RWPE1 (cell line): Measurements from ENCODE around the gene GDF11.

Source experiments
- CTCF ChIA-PET: fragments of 350-600 bp; sonication (Branson Sonifier 250); formaldehyde crosslinking; extraction: SDS; loops from one replicate; lab custom pipeline; 2021; lab: Yijun Ruan, JAX
- POLR2A ChIA-PET: fragments of 400-600 bp; formaldehyde crosslinking; extraction: SDS; loops from one replicate; lab custom pipeline; 2020; ENCODE audit warnings: antibody characterized with exemption; ENCODE audit not compliant: low non-redundant PET; lab: Yijun Ruan, JAX
- DNase-seq: peaks from one replicate; pipeline ENCODE4 v3.0.0; 2012; ENCODE audit warnings: low spot score
- H3K27ac ChIP-seq: fragments of 450-650 bp; 2 replicates; pipeline ENCODE4 v1.5.1; 2017
- TF ChIP-seq, protein P1 (sequence below): fragments of 450-650 bp; conservative IDR thresholded peaks from 2 replicates; pipeline ENCODE4 v1.5.1; 2017; ENCODE audit warnings: low read depth, mild to moderate bottlenecking

The GDF11 gene

DNA sequence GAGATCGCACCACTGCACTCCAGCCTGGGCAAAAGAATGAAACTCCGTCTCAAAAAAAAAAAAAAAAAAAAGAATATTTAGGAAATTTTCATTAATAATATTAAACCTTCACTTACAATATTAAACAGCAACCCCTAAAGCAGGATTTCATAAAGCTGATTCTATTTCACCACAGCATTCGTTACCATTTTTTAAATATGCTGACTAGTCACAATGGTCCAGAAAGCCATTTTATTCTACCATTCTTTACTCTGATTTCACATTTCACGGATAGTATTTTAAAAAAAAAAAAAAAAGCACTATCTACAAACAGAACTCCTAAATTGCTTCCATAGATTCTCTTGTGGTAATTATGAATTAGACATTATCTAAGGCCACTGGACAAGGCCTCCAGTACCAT is 47.0 kb downstream of the GDF11 start:
- CTCF ChIA-PET = interaction anchor here (0.7 kb wide), 1 partner anchor 107 kb away, joined by 4 read pairs; no protein-coding TSS in a partner anchor
- no peak for DNase-seq
- TF ChIP-seq, protein P1, sequence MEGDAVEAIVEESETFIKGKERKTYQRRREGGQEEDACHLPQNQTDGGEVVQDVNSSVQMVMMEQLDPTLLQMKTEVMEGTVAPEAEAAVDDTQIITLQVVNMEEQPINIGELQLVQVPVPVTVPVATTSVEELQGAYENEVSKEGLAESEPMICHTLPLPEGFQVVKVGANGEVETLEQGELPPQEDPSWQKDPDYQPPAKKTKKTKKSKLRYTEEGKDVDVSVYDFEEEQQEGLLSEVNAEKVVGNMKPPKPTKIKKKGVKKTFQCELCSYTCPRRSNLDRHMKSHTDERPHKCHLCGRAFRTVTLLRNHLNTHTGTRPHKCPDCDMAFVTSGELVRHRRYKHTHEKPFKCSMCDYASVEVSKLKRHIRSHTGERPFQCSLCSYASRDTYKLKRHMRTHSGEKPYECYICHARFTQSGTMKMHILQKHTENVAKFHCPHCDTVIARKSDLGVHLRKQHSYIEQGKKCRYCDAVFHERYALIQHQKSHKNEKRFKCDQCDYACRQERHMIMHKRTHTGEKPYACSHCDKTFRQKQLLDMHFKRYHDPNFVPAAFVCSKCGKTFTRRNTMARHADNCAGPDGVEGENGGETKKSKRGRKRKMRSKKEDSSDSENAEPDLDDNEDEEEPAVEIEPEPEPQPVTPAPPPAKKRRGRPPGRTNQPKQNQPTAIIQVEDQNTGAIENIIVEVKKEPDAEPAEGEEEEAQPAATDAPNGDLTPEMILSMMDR = no peak
- no peak overlapping the region for H3K27ac ChIP-seq
- POLR2A ChIA-PET = no interaction called here

DNA sequence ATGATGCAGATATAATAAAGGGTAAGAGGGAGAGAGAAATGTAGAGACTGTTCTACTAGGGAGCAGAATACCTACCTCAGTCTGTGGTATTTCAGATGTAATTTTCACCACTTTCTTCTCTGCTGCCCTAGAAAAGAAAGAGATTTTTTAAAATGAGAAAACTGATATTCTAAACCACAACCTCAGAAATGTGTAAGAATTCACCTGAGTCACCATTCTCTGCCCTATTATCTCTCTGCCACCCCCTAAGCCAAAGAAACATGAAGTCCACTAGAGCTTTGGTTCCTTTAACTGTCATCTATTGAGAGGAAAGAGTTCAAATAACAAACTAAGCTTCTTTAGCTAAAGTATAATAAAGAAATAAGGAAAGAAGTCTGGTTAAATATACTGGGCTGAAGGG is 53.0 kb downstream of the GDF11 start:
- ChIA-PET CTCF (no interaction called here), POLR2A (no interaction called here)
- no peak overlapping the region for H3K27ac ChIP-seq
- DNase-seq = no peak
- TF ChIP-seq, protein P1 = no peak

DNA sequence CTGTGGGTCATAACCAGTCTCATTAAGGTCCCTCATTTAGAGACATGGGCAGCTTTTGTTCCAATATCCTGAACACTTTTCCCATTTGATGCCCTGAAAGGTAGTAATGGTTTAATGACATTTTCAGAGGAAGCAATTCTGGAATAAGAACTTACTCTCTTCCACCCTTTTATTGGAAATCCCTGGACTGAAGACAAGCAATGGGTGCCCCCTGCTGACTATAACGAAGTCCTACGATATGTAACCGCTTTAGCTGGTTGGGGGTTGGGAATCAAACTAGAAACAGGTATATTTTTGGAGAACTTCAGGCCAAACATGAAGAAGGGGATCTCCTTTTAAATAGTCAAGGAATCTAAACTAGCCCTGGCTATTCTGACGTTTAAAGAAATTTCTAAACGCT is 54.1 kb downstream of the GDF11 start:
- DNase-seq = no peak
- TF ChIP-seq, protein P1 = no peak
- ChIA-PET POLR2A (no interaction called here), CTCF (no interaction called here)
- no peak overlapping the region for H3K27ac ChIP-seq

DNA sequence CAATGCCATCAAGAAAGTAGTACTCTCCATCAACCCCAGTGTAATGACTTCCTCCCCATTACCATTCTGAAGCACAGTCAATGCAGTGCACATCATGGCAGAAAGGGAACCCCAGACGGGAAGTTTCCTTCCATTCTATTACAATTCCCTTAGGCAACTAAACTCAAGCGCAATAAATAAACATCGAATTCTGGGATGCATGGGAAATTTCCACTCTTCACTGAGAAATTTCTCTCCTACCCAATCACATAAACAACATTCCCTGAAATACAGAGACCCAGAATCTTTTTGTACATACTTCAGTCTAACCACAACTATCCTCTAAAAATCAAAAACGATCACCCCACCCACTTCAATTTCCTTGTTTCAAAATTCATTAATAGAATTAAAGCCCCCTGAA is 54.6 kb downstream of the GDF11 start:
- no peak for DNase-seq

More for the DNA sequence above, 54.6 kb downstream of the GDF11 start:
- TF ChIP-seq, protein P1 = no peak
- H3K27ac ChIP-seq = no peak overlapping the region
- POLR2A ChIA-PET = no interaction called here
- CTCF ChIA-PET = no interaction called here
